K562 (cell line): Measurements from ENCODE around the gene UBXN10. TPM values are rescaled to one million over a fixed set of nuclear protein-coding genes. Genes with fewer than 3 reads are reported as not detected.

Experiments used
- AFF1 ChIP-seq, 2 experiments: fragments of 450-650 bp; IDR thresholded peaks; 2 replicates each; pipeline ENCODE4 v1.6.1; 2018; ENCODE audit warnings: mild to moderate bottlenecking in 2 of 2, low read depth in 1 of 2; ENCODE audit not compliant: partially characterized antibody in 2 of 2
- CBFA2T3 ChIP-seq: fragments of 450-650 bp; IDR thresholded peaks from 2 replicates; pipeline ENCODE4 v1.6.1; 2017
- EGR1 ChIP-seq: fragments of 450-650 bp; conservative IDR thresholded peaks from 2 replicates; pipeline ENCODE4 v1.6.1; 2017; ENCODE audit warnings: mild to moderate bottlenecking
- SMARCA4 ChIP-seq: fragments of 450-650 bp; IDR thresholded peaks from 2 replicates; pipeline ENCODE4 v1.6.1; 2016
- ZBTB5 ChIP-seq: fragments of 450-650 bp; IDR thresholded peaks from 2 replicates; pipeline ENCODE4 v1.6.1; 2017; ENCODE audit warnings: antibody characterized with exemption
- ZBTB9 ChIP-seq: fragments of 450-650 bp; formaldehyde crosslinking; IDR thresholded peaks from 2 replicates; pipeline ENCODE4 v1.4.0; 2020; ENCODE audit warnings: mild to moderate bottlenecking, moderate library complexity
- ZNF785 ChIP-seq: fragments of 250-450 bp; sonication (Bioruptor Pico); IDR thresholded peaks from 2 replicates; pipeline ENCODE4 v1.4.0; 2020; ENCODE audit warnings: mild to moderate bottlenecking
- polyA plus RNA-seq, 8 experiments: library from polyadenylated mRNA; depleted of rRNA in 4 of 8; stranded (reverse) in 5 of 8; unstranded in 3 of 8; fragments of >200 nt; fragmentation: Nextera tagmentation in 2 of 8; fragmentation: Illumina TruSeq in 1 of 8; extraction: Ambion mirVana in 2 of 8; extraction: Trizol in 1 of 8; gene quantifications; 2 replicates each; pipeline versions ENCODE4 v1.2.1 to v1.2.3, GENCODE V29; 2011 to 2014; ENCODE audit warnings: inconsistent platforms in 1 of 8, missing spikeins in 1 of 8
- total RNA-seq, 7 experiments: library from RNA; depleted of rRNA in 6 of 7; stranded (reverse); fragments of >200 nt in 6 of 7; fragmentation: Illumina TruSeq in 2 of 7; extraction: Trizol in 2 of 7; gene quantifications; 2 replicates each; pipeline versions ENCODE4 v1.2.1 to v1.2.3, GENCODE V29; 2011 to 2021; ENCODE audit warnings: low replicate concordance in 1 of 7
- TF ChIP-seq, protein P1 (sequence below): fragments of 450-650 bp; conservative IDR thresholded peaks from 2 replicates; pipeline ENCODE4 v1.6.1; 2016; ENCODE audit warnings: missing genetic modification characterization, low read depth, mild to moderate bottlenecking, missing compliant biosample characterization, moderate library complexity
- TF ChIP-seq, protein P2 (sequence below): fragments of 450-650 bp; IDR thresholded peaks from 2 replicates; pipeline ENCODE4 v1.6.1; 2018; ENCODE audit not compliant: partially characterized antibody
- TF ChIP-seq, protein P3 (sequence below), 3 experiments: fragments of 200-800 bp in 1 of 3; fragments of 250-450 bp in 1 of 3; fragments of 450-650 bp in 1 of 3; sonication (Bioruptor Pico) in 1 of 3; sonication (Bioruptor generic) in 1 of 3; formaldehyde crosslinking in 1 of 3; IDR thresholded peaks; 2 replicates each; pipeline versions ENCODE4 v1.6.1 to v1.8.0; 2016 to 2022; ENCODE audit warnings: mild to moderate bottlenecking in 2 of 3, missing genetic modification characterization in 2 of 3, missing compliant biosample characterization in 1 of 3, moderate library complexity in 1 of 3

Gene UBXN10
- total and polyA plus RNA-seq, 9 of the 15 experiments (the other 6 are each of a cell fraction or from before 2014, with no cell fraction given) = 10.7 to 17.7 (median 13.6) TPM

- TF ChIP-seq, protein P1, sequence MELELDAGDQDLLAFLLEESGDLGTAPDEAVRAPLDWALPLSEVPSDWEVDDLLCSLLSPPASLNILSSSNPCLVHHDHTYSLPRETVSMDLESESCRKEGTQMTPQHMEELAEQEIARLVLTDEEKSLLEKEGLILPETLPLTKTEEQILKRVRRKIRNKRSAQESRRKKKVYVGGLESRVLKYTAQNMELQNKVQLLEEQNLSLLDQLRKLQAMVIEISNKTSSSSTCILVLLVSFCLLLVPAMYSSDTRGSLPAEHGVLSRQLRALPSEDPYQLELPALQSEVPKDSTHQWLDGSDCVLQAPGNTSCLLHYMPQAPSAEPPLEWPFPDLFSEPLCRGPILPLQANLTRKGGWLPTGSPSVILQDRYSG (tag) = no peak
- TF ChIP-seq ZBTB9 (CRISPR knock-in tag) (no peak), ZNF785 (CRISPR knock-in tag) (no peak), AFF1 (IDR thresholded peaks at IDR 0.05; ENCODE audit: low read depth in 1 of 2, partially characterized antibody in 2 of 2) (peak in 1 of 2 experiments; percentile 67), EGR1 (no peak), ZBTB5 (no peak), CBFA2T3 (0 out of 2 replicates have a peak, but pooled peaks have one; percentile 18), SMARCA4 (peak; percentile 17; the same call in 1 of the 2 replicates)
- TF ChIP-seq, protein P2, sequence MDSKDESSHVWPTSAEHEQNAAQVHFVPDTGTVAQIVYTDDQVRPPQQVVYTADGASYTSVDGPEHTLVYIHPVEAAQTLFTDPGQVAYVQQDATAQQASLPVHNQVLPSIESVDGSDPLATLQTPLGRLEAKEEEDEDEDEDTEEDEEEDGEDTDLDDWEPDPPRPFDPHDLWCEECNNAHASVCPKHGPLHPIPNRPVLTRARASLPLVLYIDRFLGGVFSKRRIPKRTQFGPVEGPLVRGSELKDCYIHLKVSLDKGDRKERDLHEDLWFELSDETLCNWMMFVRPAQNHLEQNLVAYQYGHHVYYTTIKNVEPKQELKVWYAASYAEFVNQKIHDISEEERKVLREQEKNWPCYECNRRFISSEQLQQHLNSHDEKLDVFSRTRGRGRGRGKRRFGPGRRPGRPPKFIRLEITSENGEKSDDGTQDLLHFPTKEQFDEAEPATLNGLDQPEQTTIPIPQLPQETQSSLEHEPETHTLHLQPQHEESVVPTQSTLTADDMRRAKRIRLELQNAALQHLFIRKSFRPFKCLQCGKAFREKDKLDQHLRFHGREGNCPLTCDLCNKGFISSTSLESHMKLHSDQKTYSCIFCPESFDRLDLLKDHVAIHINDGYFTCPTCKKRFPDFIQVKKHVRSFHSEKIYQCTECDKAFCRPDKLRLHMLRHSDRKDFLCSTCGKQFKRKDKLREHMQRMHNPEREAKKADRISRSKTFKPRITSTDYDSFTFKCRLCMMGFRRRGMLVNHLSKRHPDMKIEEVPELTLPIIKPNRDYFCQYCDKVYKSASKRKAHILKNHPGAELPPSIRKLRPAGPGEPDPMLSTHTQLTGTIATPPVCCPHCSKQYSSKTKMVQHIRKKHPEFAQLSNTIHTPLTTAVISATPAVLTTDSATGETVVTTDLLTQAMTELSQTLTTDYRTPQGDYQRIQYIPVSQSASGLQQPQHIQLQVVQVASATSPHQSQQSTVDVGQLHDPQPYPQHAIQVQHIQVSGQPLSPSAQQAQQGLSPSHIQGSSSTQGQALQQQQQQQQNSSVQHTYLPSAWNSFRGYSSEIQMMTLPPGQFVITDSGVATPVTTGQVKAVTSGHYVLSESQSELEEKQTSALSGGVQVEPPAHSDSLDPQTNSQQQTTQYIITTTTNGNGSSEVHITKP = no peak
- TF ChIP-seq, protein P3, sequence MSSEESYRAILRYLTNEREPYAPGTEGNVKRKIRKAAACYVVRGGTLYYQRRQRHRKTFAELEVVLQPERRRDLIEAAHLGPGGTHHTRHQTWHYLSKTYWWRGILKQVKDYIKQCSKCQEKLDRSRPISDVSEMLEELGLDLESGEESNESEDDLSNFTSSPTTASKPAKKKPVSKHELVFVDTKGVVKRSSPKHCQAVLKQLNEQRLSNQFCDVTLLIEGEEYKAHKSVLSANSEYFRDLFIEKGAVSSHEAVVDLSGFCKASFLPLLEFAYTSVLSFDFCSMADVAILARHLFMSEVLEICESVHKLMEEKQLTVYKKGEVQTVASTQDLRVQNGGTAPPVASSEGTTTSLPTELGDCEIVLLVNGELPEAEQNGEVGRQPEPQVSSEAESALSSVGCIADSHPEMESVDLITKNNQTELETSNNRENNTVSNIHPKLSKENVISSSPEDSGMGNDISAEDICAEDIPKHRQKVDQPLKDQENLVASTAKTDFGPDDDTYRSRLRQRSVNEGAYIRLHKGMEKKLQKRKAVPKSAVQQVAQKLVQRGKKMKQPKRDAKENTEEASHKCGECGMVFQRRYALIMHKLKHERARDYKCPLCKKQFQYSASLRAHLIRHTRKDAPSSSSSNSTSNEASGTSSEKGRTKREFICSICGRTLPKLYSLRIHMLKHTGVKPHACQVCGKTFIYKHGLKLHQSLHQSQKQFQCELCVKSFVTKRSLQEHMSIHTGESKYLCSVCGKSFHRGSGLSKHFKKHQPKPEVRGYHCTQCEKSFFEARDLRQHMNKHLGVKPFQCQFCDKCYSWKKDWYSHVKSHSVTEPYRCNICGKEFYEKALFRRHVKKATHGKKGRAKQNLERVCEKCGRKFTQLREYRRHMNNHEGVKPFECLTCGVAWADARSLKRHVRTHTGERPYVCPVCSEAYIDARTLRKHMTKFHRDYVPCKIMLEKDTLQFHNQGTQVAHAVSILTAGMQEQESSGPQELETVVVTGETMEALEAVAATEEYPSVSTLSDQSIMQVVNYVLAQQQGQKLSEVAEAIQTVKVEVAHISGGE (CRISPR knock-in tag; IDR thresholded peaks at IDR 0.05) = no peak
Observed at GRCh38 chr1:20165522-20165951, 20.4 kb upstream of the UBXN10 start (continued).
